ENCODE data around the gene SPATA18.

DNA sequence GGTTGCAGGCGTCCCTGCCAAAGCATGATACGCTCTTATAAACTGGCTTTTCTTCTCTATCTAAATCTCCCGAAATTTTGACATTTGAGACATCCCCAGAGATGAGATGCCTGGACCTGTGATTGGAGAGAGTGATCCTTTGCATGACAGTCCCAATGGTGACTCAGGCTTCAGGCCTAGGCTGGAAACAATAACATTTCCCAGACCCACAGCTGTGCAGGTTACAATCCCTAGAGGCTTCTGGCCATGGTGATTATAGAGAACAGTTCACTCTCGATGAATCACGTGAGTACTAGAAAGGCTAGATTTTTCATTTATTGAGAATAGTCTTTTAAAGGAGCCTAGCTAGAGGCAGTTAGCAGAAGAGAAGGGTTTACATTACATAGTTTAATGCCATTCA, 75.9 kb downstream of the SPATA18 start:
- TF ChIP-seq, protein P1, sequence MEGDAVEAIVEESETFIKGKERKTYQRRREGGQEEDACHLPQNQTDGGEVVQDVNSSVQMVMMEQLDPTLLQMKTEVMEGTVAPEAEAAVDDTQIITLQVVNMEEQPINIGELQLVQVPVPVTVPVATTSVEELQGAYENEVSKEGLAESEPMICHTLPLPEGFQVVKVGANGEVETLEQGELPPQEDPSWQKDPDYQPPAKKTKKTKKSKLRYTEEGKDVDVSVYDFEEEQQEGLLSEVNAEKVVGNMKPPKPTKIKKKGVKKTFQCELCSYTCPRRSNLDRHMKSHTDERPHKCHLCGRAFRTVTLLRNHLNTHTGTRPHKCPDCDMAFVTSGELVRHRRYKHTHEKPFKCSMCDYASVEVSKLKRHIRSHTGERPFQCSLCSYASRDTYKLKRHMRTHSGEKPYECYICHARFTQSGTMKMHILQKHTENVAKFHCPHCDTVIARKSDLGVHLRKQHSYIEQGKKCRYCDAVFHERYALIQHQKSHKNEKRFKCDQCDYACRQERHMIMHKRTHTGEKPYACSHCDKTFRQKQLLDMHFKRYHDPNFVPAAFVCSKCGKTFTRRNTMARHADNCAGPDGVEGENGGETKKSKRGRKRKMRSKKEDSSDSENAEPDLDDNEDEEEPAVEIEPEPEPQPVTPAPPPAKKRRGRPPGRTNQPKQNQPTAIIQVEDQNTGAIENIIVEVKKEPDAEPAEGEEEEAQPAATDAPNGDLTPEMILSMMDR (IDR thresholded peaks at IDR 0.05 in 2 of 3, conservative IDR thresholded peaks at IDR 0.05 in 1 of 3; ENCODE audit: borderline replicate concordance in 1 of 3, insufficient read depth in 1 of 3, low read depth in 2 of 3, low read length in 2 of 3) = no peak
- TF ChIP-seq RAD21 (IDR thresholded peaks at IDR 0.05; ENCODE audit: low read depth) = no peak
- TF ChIP-seq ZFX (IDR thresholded peaks at IDR 0.05) = no peak
- TF ChIP-seq CEBPB (IDR thresholded peaks at IDR 0.05; ENCODE audit: low read depth) = no peak
- no peak for TF ChIP-seq EZH2 (IDR thresholded peaks at IDR 0.05)
- TF ChIP-seq, protein P2, sequence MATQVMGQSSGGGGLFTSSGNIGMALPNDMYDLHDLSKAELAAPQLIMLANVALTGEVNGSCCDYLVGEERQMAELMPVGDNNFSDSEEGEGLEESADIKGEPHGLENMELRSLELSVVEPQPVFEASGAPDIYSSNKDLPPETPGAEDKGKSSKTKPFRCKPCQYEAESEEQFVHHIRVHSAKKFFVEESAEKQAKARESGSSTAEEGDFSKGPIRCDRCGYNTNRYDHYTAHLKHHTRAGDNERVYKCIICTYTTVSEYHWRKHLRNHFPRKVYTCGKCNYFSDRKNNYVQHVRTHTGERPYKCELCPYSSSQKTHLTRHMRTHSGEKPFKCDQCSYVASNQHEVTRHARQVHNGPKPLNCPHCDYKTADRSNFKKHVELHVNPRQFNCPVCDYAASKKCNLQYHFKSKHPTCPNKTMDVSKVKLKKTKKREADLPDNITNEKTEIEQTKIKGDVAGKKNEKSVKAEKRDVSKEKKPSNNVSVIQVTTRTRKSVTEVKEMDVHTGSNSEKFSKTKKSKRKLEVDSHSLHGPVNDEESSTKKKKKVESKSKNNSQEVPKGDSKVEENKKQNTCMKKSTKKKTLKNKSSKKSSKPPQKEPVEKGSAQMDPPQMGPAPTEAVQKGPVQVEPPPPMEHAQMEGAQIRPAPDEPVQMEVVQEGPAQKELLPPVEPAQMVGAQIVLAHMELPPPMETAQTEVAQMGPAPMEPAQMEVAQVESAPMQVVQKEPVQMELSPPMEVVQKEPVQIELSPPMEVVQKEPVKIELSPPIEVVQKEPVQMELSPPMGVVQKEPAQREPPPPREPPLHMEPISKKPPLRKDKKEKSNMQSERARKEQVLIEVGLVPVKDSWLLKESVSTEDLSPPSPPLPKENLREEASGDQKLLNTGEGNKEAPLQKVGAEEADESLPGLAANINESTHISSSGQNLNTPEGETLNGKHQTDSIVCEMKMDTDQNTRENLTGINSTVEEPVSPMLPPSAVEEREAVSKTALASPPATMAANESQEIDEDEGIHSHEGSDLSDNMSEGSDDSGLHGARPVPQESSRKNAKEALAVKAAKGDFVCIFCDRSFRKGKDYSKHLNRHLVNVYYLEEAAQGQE (IDR thresholded peaks at IDR 0.05; ENCODE audit: low read depth) = no peak
- no peak for TF ChIP-seq POLR2AphosphoS5 (IDR thresholded peaks at IDR 0.05; ENCODE audit: low read depth, low read length)
- TF ChIP-seq, protein P3, sequence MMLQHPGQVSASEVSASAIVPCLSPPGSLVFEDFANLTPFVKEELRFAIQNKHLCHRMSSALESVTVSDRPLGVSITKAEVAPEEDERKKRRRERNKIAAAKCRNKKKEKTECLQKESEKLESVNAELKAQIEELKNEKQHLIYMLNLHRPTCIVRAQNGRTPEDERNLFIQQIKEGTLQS (IDR thresholded peaks at IDR 0.05) = no peak
- TF ChIP-seq MAX (IDR thresholded peaks at IDR 0.05) = no peak
- TF ChIP-seq SP1 (IDR thresholded peaks at IDR 0.05; ENCODE audit: low read depth) = no peak
- no peak for TF ChIP-seq SIN3A (IDR thresholded peaks at IDR 0.05; ENCODE audit: low read depth)
- TF ChIP-seq ZBTB33 (IDR thresholded peaks at IDR 0.05; ENCODE audit: extremely low read depth, insufficient replicate concordance, low read length) = no peak
